VCaP (cell line): ENCODE data around the gene TGFA.

ENCODE experiments used
- H3K27ac ChIP-seq: fragments of 450-650 bp; 2 replicates; pipeline ENCODE4 v1.5.1; 2017
- CTCF ChIP-seq: fragments of 450-650 bp; conservative IDR thresholded peaks from 2 replicates; pipeline ENCODE4 v1.5.1; 2017; ENCODE audit warnings: mild to moderate bottlenecking, moderate library complexity

Gene TGFA

DNA sequence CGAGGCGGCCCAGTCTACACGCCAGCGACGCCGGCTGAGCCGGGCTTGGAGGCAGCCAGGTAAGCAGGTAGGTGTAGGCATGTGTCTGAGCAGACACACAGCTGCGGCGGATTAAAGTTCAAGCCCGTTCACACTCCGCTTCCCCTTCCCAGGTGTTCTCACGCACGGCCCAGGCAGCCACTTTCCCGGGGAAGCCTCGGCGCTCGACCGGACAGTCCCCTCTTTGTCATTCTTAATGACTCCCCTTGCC, 367 bp downstream of the TGFA start:
- TF ChIP-seq CTCF: no peak
- H3K27ac ChIP-seq: peak overlapping the region; percentile 82

DNA sequence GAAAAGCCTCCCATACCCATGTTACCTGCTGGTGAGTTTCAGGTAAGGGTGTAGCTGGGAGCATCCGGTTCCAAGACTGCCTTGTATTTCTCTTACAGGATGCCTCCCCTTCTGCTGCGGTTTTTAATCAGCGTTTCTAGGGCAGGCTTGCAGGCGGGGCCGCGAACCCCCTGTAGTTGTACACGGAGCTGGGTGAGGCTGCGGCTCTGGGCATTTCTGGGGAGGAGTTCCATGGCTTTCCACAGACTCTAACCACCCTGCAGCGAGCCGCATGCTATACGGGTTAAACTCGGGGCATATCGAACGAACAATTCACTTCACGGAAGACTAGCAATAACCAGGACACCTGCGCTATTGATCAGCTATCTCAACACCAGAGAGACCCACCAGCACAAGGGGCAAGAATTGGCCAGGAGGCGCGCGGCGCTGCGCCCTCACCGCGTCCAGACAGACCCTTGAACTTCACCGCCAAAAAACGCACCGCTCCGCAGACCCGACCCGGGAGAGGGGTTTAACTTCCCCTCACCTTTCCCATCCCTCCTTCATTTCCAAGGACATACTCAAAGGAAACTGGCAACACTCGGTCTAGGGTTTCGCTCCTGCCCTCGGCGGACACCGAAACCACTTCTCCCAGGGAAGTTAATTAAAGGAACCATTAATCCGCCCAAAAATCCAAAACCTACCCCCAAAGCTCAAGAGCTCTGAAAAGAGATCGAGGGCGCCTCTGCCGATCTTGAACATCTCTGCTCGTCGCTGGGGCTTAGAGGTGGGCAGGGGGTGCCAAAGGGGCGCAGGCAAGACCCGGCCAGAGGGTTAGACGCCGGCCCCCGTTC, 909 bp downstream of the TGFA start:
- peak overlapping the region; percentile 82 for H3K27ac ChIP-seq
- TF ChIP-seq CTCF: no peak

- TF ChIP-seq CTCF: no peak
- no peak overlapping the region for H3K27ac ChIP-seq
These were observed 2.5 kb downstream of the TGFA start for GRCh38 chr2:70551167-70551566.

GRCh38 chr2:70549962-70550361, 3.7 kb downstream of the TGFA start:
- no peak overlapping the region for H3K27ac ChIP-seq
- no peak for TF ChIP-seq CTCF

- TF ChIP-seq CTCF: no peak
- H3K27ac ChIP-seq: no peak overlapping the region
These were observed 4.4 kb downstream of the TGFA start for GRCh38 chr2:70549064-70549710.

GRCh38 chr2:70548233-70548632, 5.4 kb downstream of the TGFA start:
- H3K27ac ChIP-seq: no peak overlapping the region
- no peak for TF ChIP-seq CTCF

DNA sequence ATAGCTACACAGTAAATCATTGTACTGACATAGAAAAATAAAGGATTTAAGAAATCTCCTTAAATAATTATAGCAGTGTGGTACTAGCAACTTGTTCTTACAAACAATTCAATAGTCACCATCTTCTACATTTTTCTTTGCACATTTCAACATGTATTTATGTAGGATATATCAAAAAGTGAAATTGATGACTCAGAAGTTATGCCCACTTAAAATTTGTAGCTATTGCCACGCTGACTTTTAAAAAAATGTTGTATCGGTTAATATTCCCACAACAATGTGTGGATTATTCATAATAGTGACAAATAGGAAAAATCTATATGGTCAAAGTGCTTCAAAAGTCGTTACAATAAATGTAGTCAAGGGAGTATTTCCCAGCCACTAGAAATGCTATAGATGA, 6.7 kb downstream of the TGFA start:
- no peak overlapping the region for H3K27ac ChIP-seq
- TF ChIP-seq CTCF: no peak
